ENCODE measurements around the gene VWF. TPM values are rescaled to one million over a fixed set of nuclear protein-coding genes. Genes with fewer than 3 reads are reported as not detected.

Gene VWF
- total RNA-seq, 1 experiment from 2014 or later, result not detected

DNA sequence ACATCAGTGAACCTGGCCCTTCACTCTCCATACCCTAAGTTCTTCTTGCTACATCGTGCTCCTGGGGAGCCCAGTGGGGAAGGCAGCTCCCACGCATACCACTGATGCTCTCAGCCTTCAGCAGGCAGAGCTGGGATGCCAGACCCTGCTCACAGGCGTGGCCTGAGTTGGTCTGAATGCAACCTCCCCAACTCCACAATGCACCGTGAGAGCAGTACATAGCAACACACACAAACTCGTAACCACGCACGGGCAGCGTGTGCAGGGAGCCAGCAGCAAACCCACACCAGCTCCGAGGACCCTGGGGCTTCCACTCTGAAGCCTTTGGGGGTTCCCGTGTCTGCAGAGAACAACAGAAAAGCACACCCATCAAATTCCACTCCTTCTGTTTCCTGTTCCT, 216.7 kb downstream of the VWF start:
- Histone ChIP-seq H3K27me3 (ENCODE audit: low read length) (peaks cover 50% of the 10 kb centered on the region), H3K79me2 (ENCODE audit: low read length) (no peaks in the 10 kb centered on the region), H3K9ac (ENCODE audit: low read length) (no peak overlapping the region), H3K9me2 (replicated peaks; ENCODE audit: low read length) (no peaks in the 10 kb centered on the region), H2AFZ (ENCODE audit: low read length) (no peak overlapping the region), H3K27ac (ENCODE audit: low read length) (no peak overlapping the region), H3F3A (ENCODE audit: low read length, unreplicated experiment) (no peaks in the 10 kb centered on the region), H3K36me3 (ENCODE audit: low read depth, low read length) (no peaks in the 10 kb centered on the region), H4K20me1 (ENCODE audit: low read length) (no peaks in the 10 kb centered on the region), H3K4me1 (ENCODE audit: insufficient read depth, low read length) (no peaks in the 10 kb centered on the region), H3K4me3 (ENCODE audit: low read length) (no peak overlapping the region), H3K9me3 (ENCODE audit: low read length) (no peaks in the 10 kb centered on the region), H3K4me2 (ENCODE audit: low read length) (no peak overlapping the region)
- POLR2A ChIA-PET (ENCODE audit: unreplicated experiment), result no interaction called here
- BruUV-seq (replicated peaks), result no TSS peak
- ATAC-seq (no peak), DNase-seq (no peak)
- intact Hi-C loops (cut with micrococcal nuclease), result no loop called here
- CTCF ChIA-PET, result no interaction called here
- TF ChIP-seq EZH2phosphoT487 (IDR thresholded peaks at IDR 0.05; ENCODE audit: borderline replicate concordance, low read length) (no peak), EZH2 (IDR thresholded peaks at IDR 0.05; ENCODE audit: low read length, unreplicated experiment) (no peak)
- TF ChIP-seq, protein P1, sequence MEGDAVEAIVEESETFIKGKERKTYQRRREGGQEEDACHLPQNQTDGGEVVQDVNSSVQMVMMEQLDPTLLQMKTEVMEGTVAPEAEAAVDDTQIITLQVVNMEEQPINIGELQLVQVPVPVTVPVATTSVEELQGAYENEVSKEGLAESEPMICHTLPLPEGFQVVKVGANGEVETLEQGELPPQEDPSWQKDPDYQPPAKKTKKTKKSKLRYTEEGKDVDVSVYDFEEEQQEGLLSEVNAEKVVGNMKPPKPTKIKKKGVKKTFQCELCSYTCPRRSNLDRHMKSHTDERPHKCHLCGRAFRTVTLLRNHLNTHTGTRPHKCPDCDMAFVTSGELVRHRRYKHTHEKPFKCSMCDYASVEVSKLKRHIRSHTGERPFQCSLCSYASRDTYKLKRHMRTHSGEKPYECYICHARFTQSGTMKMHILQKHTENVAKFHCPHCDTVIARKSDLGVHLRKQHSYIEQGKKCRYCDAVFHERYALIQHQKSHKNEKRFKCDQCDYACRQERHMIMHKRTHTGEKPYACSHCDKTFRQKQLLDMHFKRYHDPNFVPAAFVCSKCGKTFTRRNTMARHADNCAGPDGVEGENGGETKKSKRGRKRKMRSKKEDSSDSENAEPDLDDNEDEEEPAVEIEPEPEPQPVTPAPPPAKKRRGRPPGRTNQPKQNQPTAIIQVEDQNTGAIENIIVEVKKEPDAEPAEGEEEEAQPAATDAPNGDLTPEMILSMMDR (conservative IDR thresholded peaks at IDR 0.05; ENCODE audit: low read depth, low read length), result no peak

DNA sequence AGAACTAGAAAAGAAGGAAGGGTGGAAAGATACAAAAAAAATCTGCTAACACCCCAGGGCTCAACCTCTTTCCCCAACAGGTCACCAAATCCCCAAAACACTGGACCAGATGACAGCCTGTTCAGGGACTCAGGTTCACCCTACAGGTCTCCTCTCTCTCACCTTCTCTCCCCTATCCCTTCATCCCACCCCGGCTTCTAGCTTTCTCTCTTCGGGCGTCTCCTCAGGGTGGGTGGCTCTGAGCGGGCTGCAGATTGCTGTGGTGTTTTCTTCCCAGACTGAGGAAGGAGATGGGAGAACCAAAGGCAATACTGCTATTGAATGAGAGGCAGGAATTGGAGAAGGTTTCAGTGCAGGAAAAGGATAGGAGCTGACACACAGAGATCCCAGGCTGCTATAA, 218.7 kb downstream of the VWF start:
- peaks cover 36% of the 10 kb centered on the region for H3K27me3 ChIP-seq (ENCODE audit: low read length)
- no peak overlapping the region for H3K4me2 ChIP-seq (ENCODE audit: low read length)
- ChIA-PET POLR2A (ENCODE audit: unreplicated experiment) (no interaction called here), CTCF (no interaction called here)
- H3K36me3 ChIP-seq (ENCODE audit: low read depth, low read length), result no peaks in the 10 kb centered on the region
- no peaks in the 10 kb centered on the region for H3K9me2 ChIP-seq (replicated peaks; ENCODE audit: low read length)
- H3K79me2 ChIP-seq (ENCODE audit: low read length), result no peaks in the 10 kb centered on the region
- no peaks in the 10 kb centered on the region for H4K20me1 ChIP-seq (ENCODE audit: low read length)
- H3F3A ChIP-seq (ENCODE audit: low read length, unreplicated experiment), result no peaks in the 10 kb centered on the region
- no peak for TF ChIP-seq EZH2 (IDR thresholded peaks at IDR 0.05; ENCODE audit: low read length, unreplicated experiment)
- H3K4me1 ChIP-seq (ENCODE audit: insufficient read depth, low read length), result no peaks in the 10 kb centered on the region
- H3K9me3 ChIP-seq (ENCODE audit: low read length), result no peaks in the 10 kb centered on the region
- no TSS peak for BruUV-seq (replicated peaks)
- no peak overlapping the region for H2AFZ ChIP-seq (ENCODE audit: low read length)
- no peak overlapping the region for H3K27ac ChIP-seq (ENCODE audit: low read length)
- ATAC-seq, result no peak
- no peak overlapping the region for H3K4me3 ChIP-seq (ENCODE audit: low read length)
- H3K9ac ChIP-seq (ENCODE audit: low read length), result no peak overlapping the region
- intact Hi-C loops (cut with micrococcal nuclease), result no loop called here
- DNase-seq, result no peak

- Histone ChIP-seq H3K27ac (ENCODE audit: low read length) (no peak overlapping the region), H3K27me3 (ENCODE audit: low read length) (peaks cover 36% of the 10 kb centered on the region), H3K79me2 (ENCODE audit: low read length) (no peaks in the 10 kb centered on the region), H3K4me1 (ENCODE audit: insufficient read depth, low read length) (no peaks in the 10 kb centered on the region), H3K4me2 (ENCODE audit: low read length) (no peak overlapping the region), H3K9me3 (ENCODE audit: low read length) (no peaks in the 10 kb centered on the region), H3F3A (ENCODE audit: low read length, unreplicated experiment) (no peaks in the 10 kb centered on the region), H3K4me3 (ENCODE audit: low read length) (no peak overlapping the region), H2AFZ (ENCODE audit: low read length) (no peak overlapping the region), H3K36me3 (ENCODE audit: low read depth, low read length) (no peaks in the 10 kb centered on the region), H3K9me2 (replicated peaks; ENCODE audit: low read length) (no peaks in the 10 kb centered on the region), H4K20me1 (ENCODE audit: low read length) (no peaks in the 10 kb centered on the region), H3K9ac (ENCODE audit: low read length) (no peak overlapping the region)
- POLR2A ChIA-PET (ENCODE audit: unreplicated experiment), result no interaction called here
- TF ChIP-seq, protein P1 (conservative IDR thresholded peaks at IDR 0.05; ENCODE audit: low read depth, low read length), result no peak
- no peak for TF ChIP-seq EZH2 (IDR thresholded peaks at IDR 0.05; ENCODE audit: low read length, unreplicated experiment)
- TF ChIP-seq EZH2phosphoT487 (IDR thresholded peaks at IDR 0.05; ENCODE audit: borderline replicate concordance, low read length), result no peak
- DNase-seq, result no peak
- no TSS peak for BruUV-seq (replicated peaks)
- no peak for ATAC-seq
- intact Hi-C loops (cut with micrococcal nuclease), result no loop called here
- CTCF ChIA-PET, result no interaction called here
Measured at GRCh38 chr12:5904969-5905368, 219.5 kb downstream of the VWF start.

Data from PC-3 (cell line).